GM15510 (cell line): ENCODE data around the gene VPS37D.

ENCODE experiments used
- POLR2A ChIP-seq: IDR thresholded peaks from 3 replicates; pipeline ENCODE4 v1.6.1; 2011; ENCODE audit warnings: borderline replicate concordance; ENCODE audit not compliant: insufficient read length; ENCODE audit errors: extremely low read depth

VPS37D gene

DNA sequence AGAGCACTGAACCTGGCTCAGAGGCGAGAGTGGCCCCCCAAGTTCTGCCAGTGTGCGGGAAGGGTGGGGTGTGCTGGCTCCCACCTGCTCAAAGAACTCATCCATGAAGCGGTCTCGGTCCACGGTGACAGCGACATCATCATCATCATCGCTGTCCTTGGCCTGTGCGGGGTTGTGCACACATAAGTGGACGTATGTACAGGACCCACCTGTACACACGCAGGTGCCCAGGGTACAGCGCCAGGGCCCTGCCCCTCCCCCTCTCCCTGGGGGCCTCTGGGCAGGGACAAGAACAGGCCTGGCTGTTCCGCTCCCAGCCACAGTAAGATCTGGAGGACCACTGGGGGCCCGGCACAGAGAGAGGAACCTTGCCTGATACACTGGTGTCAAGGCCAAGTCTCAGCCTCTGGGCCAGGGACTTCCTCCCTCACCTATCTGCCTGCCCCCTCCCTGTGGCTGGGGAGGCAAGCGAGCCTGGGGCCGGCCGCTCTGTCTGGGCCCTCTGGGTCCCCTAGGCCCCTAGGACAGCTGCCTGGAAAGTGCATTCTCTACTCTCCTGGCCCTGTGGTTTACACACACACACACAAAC, 41.4 kb downstream of the VPS37D start:
- no peak for TF ChIP-seq POLR2A

DNA sequence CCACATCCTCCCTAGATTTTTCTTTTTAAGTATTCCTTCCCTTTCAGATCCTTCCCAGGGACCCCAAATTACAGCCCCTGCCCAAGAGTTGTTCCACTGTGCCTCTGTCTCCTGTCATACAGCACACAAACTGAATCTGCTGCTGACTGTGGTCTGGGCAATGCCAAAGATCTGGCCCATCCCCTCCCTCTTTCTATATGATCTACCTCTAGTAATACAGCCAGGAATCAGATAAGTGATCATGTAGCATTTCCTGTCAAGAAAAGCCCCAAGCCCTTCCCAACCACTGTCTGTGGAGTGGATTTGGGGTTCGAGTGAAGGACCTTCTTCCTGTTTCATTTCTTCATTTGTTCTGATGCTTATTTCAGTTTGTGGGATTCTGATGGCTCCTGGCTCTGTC, 45.1 kb downstream of the VPS37D start:
- no peak for TF ChIP-seq POLR2A

DNA sequence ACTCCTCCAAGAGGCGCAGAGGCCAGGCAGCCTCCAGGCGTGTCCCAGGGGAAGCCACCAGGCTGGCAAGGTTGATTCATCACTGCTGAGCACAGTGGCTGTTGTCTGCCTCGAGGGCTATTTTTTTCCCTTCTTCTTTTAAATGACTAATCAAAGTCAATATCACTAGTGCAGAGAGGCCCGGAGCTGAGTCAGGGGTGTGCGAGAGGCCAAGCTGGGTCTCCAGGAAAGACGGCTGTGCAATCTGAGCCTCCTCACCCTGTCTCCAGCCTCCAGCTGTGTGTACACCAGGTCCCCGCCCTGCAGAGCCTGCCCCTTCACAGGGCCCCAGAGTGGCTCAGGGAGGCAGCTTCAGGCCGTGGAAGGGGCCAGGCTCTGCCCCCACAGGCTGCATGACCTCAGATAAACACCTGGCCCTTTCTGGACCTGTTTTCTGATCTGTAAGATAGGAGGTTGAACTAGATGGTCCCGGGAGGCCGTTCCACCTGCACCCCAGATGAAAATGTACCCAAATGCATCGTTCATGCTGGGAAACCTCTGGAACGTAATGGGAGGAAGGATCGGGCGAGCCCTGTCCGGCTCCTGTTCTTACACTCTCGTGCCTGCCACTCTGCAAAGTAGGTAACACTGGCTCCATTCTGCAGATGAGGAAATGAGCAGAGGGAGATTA, 48.2 kb downstream of the VPS37D start:
- TF ChIP-seq POLR2A, result no peak

DNA sequence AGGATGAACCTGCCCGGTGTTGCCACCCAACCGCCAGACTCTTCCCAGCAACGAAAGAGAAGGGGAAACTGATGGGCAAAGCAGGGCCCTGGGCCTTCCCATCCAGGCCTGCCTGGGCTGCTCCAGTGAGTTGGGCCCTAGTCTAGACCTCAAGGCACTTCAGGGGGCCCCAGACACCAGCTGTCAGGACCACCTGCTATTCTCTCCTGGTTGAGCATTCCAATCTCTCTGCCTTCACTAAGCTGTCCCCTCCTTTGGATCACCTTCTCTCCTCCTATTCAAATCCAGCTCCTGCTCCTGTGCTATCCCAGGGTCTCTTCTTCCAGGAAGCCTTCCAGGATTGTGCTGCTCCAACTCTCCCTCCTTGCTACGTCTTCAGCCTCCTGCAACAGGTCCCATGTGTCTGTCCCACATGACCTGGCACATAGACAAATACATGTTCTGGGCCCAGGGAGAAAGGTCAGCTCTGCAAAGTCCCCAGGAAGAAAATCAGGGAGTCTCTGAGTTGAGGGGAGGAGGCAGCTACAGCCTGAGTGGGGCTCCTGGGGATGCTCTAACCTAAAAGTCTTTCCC, 48.8 kb downstream of the VPS37D start:
- TF ChIP-seq POLR2A, result no peak

DNA sequence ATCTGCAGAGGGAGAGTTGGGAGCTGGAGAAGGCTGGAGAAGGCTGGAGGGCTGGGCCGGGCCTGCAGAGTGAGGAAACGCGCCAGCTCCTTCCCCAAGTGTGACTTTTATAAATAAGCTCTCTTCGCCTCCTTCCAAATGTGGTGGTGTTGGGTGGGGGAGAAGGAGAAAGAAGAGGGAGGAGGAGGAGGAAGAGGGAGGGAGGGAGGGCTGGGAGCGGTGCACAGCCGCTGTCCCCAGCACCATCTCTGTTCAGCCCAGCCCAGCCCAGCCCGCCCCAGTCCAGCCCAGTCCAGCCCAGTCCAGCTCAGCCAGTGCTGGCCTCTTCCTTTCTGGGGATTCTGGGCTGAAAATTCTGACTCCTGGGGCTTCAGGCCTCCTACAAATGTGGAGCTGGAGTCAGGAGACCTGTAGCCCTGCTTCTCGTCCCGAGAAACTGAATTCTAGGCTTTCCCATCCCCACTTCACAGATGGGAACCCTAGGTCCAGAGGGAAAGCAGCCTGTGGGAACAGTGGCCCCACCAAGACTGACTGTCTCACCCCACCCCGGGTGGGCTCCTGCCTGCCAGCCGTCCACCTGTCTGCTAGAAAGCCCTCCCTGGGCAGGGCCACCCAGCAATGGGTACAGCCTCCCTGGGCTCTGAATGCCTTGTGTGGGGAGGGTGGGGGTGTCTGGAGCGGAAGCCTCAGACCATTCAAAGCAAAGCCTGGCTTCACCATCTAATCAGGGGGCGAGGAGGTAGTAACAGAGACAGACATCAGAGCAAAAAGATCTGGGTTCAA, 49.6 kb downstream of the VPS37D start:
- no peak for TF ChIP-seq POLR2A

DNA sequence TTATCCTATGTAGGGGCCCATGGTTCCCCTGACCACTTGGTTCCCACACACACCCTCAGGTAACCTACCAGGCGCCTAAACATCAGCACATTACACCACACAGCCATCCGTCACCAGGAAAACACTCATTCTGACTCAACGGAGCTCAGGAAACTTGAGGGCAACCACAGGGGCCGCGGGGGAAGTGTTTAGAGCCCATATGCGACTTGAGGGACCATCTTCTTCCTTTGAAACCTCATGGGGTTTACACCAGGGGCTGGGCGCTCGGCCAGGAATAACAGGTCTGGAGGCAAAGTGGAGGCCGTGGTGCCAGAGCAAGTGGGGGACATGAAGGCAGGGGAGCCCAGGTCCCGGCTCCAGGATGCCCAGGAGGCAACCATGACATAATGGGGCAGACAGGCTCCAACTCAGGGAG, 50.4 kb downstream of the VPS37D start:
- TF ChIP-seq POLR2A, result no peak

DNA sequence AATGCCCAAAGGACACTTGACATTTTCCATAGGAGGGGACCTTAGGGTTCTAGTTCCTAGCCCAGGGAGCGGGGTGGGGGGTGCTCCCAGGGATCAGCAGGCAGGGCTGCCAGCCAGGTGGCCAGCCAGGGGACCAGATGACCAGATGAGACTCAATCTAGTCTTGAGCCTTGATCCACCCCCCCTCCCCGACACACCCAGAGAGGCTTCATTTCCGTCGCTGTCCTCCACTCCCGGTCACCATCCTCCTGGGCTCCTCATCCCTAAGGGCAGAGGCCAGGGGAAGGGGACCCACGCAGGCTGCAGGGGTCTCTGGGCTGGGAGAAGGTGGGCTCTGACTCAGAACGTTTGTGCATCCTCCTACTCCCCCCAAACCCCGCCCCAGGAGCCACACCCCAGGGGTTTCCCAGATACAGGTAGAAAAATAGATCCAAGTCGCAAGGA, 50.8 kb downstream of the VPS37D start:
- no peak for TF ChIP-seq POLR2A

DNA sequence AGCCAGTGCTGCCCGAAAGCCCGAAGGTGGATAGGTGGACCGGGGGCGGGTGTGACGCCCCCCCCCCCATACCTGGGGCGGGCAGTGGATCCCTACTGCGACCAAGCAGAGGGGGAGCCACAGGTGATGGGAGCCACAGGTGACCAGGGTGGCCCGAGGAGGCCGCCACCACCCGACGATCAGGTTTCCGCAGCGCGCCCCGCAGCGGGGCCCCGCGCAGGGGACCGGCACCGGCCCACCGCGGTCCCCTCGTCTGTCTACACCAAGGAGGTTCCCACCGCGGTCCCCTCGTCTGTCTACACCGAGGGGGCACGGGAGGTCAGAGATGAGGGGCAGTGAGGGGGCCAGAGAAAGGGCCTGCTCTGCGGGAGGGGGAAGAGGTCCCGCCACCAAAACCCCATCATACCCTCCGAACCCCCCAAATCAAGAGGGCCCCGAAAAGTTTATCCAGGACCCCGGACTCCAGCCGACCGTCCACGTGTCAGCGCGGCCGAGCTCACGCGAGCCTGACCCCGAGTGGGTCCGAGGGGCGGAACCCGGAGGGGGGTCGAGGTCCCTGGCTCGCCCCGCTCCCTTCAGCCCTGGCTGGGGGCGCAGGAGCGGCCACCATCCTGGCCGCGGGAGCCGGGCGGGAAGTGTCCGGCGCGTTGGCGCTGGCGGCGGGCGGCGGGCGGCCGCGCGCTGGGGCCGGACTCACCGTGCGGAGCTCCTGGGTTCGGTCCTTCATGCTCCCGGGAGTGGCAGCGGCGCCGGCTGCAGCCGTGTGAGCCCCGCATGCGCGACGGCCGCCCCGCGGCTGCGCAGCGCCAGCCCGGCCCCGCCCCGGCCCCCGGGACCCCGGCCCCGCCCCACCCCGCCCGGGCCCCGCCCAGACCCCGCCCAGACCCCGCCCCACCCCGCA, 51.5 kb downstream of the VPS37D start, which contains the start of gene STX1A:
TSS of gene STX1A (minus strand) at position 765 of the 901 bp plus-strand sequence. CDS start at position 727, 38 bp downstream.
- peak; percentile 61 for TF ChIP-seq POLR2A

DNA sequence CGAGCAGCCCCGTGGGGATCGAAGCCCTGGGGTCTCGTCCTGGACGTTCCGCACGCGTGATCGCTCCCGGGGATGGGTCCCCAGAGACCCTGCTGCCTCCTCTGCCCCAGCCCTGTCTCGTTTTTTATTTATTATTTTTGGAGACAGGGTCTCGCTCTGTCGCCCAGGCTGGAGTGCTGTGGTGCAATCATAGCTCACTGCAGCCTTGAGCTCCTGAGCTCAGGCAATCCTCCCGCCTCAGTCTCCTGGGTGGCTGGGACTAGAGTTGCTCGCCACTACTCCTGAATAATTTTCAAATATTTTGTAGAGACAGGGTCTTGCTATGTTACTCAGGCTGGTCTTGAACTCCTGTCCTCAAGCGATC, 52.2 kb downstream of the VPS37D start:
- no peak for TF ChIP-seq POLR2A

DNA sequence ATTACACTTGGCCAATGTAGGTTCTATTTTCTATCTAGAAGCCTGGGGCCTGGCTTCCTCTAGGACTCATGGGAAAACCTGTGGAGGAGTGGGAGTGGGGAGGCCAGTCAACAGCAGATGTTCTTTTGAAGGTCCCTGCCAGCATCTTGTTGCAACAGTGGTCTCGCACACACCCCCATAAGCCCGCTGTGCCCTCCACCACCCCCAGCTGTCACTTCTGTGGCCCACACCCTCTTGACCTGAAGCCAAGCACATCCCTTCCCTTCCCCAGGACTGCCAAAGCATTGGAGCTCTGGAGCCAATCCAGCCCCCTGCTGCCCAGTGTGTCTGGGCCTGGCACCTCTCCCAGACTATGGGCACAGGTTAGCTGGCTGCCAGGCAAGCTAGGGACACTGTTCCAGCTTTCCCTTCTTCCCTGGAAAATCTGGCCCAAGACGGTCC, 53.8 kb downstream of the VPS37D start:
- no peak for TF ChIP-seq POLR2A
